ENCODE data around the gene SCYL3.

- no peak for TF ChIP-seq CTCF (IDR thresholded peaks at IDR 0.05)
- TF ChIP-seq EP300 (IDR thresholded peaks at IDR 0.05): no peak
Observed at GRCh38 chr1:169824153-169824552, 69.5 kb downstream of the SCYL3 start.
